HCT116 (cell line): ENCODE data around the gene CFAP54. TPM values are rescaled to one million over a fixed set of nuclear protein-coding genes. Genes with fewer than 3 reads are reported as not detected.

Experiments
- ATAC-seq: fragments of 200-7000 bp; cut with Tn5 transposase; 2 replicates; pipeline ENCODE4 v1.9.1; 2020; ENCODE audit warnings: mild to moderate bottlenecking, moderate library complexity
- BruUV-seq: library from RNA; stranded (reverse); fragments of 400-500 nt; replicated peaks from 2 replicates; lab custom pipeline; 2021; lab: Mats Ljungman, UMichigan
- CTCF ChIA-PET: fragments of 300-600 bp; sonication (Branson Sonifier 250); formaldehyde crosslinking; loops from one replicate; lab custom pipeline; 2021; ENCODE audit warnings: antibody characterized with exemption; lab: Charles Lee
- POLR2A ChIA-PET: fragments of 300-600, 350-600 bp; sonication (Branson Sonifier 250); formaldehyde crosslinking; loops from one replicate; lab custom pipeline; 2021; ENCODE audit warnings: antibody characterized with exemption; lab: Charles Lee
- RAD21 ChIA-PET, 2 experiments: fragments of 300-600 bp; sonication (Branson Sonifier 250); formaldehyde crosslinking; loops; one replicate each; lab custom pipeline; 2023; ENCODE audit warnings: low total read pairs in 2 of 2; ENCODE audit not compliant: uncharacterized antibody in 2 of 2, unreplicated experiment in 2 of 2, low non-redundant PET in 1 of 2; lab: Charles Lee
- DNase-seq: peaks from one replicate; pipeline ENCODE4 v3.0.0-alpha.2; 2010; ENCODE audit warnings: low read depth, low spot score
- H2AFZ ChIP-seq: fragments of 200-600 bp; shearing (Covaris generic), sonication (generic); 2 replicates; pipeline ENCODE4 v1.6.1; 2017; ENCODE audit warnings: low read depth, mixed run types, mixed read lengths, antibody characterized with exemption, low read length; ENCODE audit not compliant: poor library complexity, severe bottlenecking
- H3K27ac ChIP-seq: 2 replicates; pipeline ENCODE4 v1.5.1; 2012; ENCODE audit warnings: low read depth, low read length
- H3K27me3 ChIP-seq: fragments of 200-600 bp; sonication (generic); 2 replicates; pipeline ENCODE4 v1.6.1; 2016; ENCODE audit warnings: mixed run types, low read length, mixed read lengths; ENCODE audit not compliant: insufficient read depth
- H3K36me3 ChIP-seq, 2 experiments: fragments of 200-500 bp in 1 of 2; fragments of 200-600 bp in 1 of 2; sonication (Bioruptor generic) in 1 of 2; sonication (generic) in 1 of 2; 2 replicates each; pipeline versions ENCODE4 v1.5.1 to v1.6.1; 2014 to 2016; ENCODE audit warnings: low read length in 2 of 2, inconsistent platforms in 1 of 2, mixed read lengths in 1 of 2, mixed run types in 1 of 2; ENCODE audit not compliant: insufficient read depth in 2 of 2, control insufficient read depth in 1 of 2
- H3K4me1 ChIP-seq, 2 experiments: fragments of 200-600 bp in 1 of 2; sonication (generic) in 1 of 2; 2 replicates each; pipeline versions ENCODE4 v1.5.1 to v1.6.1; 2012 to 2017; ENCODE audit warnings: low read length in 2 of 2, inconsistent platforms in 1 of 2, mild to moderate bottlenecking in 1 of 2, mixed read lengths in 1 of 2, mixed run types in 1 of 2, moderate library complexity in 1 of 2; ENCODE audit not compliant: insufficient read depth in 2 of 2, control insufficient read depth in 1 of 2
- H3K4me2 ChIP-seq: fragments of 200-600 bp; sonication (generic); 2 replicates; pipeline ENCODE4 v1.6.1; 2017; ENCODE audit warnings: mixed run types, low read length, mixed read lengths
- H3K4me3 ChIP-seq, 2 experiments: fragments of 200-600 bp in 1 of 2; sonication (generic) in 1 of 2; replicated peaks in 1 of 2; 2 replicates each; pipeline ENCODE4 v1.5.1; 2011 to 2016; ENCODE audit warnings: low read length in 2 of 2, control low read depth in 1 of 2, low read depth in 1 of 2, mild to moderate bottlenecking in 1 of 2, mixed read lengths in 1 of 2, mixed run types in 1 of 2
- H3K79me2 ChIP-seq: fragments of 200-600 bp; sonication (generic); 2 replicates; pipeline ENCODE4 v1.6.1; 2017; ENCODE audit warnings: mild to moderate bottlenecking, mixed run types, low read length, moderate library complexity, mixed read lengths; ENCODE audit not compliant: insufficient read depth
- H3K9ac ChIP-seq: fragments of 200-600 bp; sonication (generic); 2 replicates; pipeline ENCODE4 v1.6.1; 2016; ENCODE audit warnings: low read length, mixed read lengths
- H3K9me2 ChIP-seq: fragments of 200-600 bp; sonication (generic), shearing (Covaris generic); 2 replicates; pipeline ENCODE4 v1.6.1; 2017; ENCODE audit warnings: mixed run types, mild to moderate bottlenecking, moderate library complexity; ENCODE audit not compliant: insufficient read depth
- H3K9me3 ChIP-seq, 2 experiments: fragments of 200-500 bp in 1 of 2; fragments of 200-600 bp in 1 of 2; sonication (Bioruptor generic) in 1 of 2; sonication (generic) in 1 of 2; 2 replicates each; pipeline ENCODE4 v1.6.1; 2014 to 2017; ENCODE audit warnings: low read length in 2 of 2, mixed read lengths in 2 of 2, inconsistent platforms in 1 of 2, low read depth in 1 of 2, mild to moderate bottlenecking in 1 of 2, mixed run types in 1 of 2, moderate library complexity in 1 of 2; ENCODE audit not compliant: control insufficient read depth in 1 of 2, insufficient read depth in 1 of 2
- H4K20me1 ChIP-seq: fragments of 200-600 bp; sonication (generic), shearing (Covaris generic); 2 replicates; pipeline ENCODE4 v1.6.1; 2017; ENCODE audit warnings: mixed run types, mild to moderate bottlenecking, moderate library complexity; ENCODE audit not compliant: insufficient read depth
- CBX3 ChIP-seq: IDR thresholded peaks from 2 replicates; pipeline ENCODE4 v1.6.1; 2012; ENCODE audit warnings: low read depth
- CEBPB ChIP-seq: IDR thresholded peaks from 2 replicates; pipeline ENCODE4 v1.6.1; 2012; ENCODE audit warnings: low read depth
- ELF1 ChIP-seq: IDR thresholded peaks from 2 replicates; pipeline ENCODE4 v1.6.1; 2012; ENCODE audit warnings: low read depth, borderline replicate concordance
- EZH2 ChIP-seq: fragments of 200-600 bp; sonication (generic); IDR thresholded peaks from 2 replicates; pipeline ENCODE4 v1.6.1; 2017; ENCODE audit warnings: antibody characterized with exemption, mixed run types
- EZH2phosphoT487 ChIP-seq: fragments of 200-600 bp; IDR thresholded peaks from 2 replicates; pipeline ENCODE4 v1.6.1; 2018; ENCODE audit warnings: antibody characterized with exemption, borderline replicate concordance
- JUND ChIP-seq: IDR thresholded peaks from 2 replicates; pipeline ENCODE4 v1.6.1; 2012
- MAX ChIP-seq: IDR thresholded peaks from 2 replicates; pipeline ENCODE4 v1.6.1; 2012
- POLR2A ChIP-seq: IDR thresholded peaks from 2 replicates; pipeline ENCODE4 v1.7.0; 2011; ENCODE audit warnings: borderline replicate concordance; ENCODE audit not compliant: insufficient read depth, insufficient read length; ENCODE audit errors: extremely low read depth
- POLR2AphosphoS5 ChIP-seq: IDR thresholded peaks from 2 replicates; pipeline ENCODE4 v1.6.1; 2011; ENCODE audit warnings: mild to moderate bottlenecking, low read depth, low read length, moderate library complexity
- RAD21 ChIP-seq: IDR thresholded peaks from 2 replicates; pipeline ENCODE4 v1.6.1; 2012; ENCODE audit warnings: low read depth, mild to moderate bottlenecking
- REST ChIP-seq: IDR thresholded peaks from 2 replicates; pipeline ENCODE4 v1.6.1; 2012; ENCODE audit warnings: low read depth
- SIN3A ChIP-seq: IDR thresholded peaks from 2 replicates; pipeline ENCODE4 v1.6.1; 2012; ENCODE audit warnings: low read depth
- SP1 ChIP-seq: IDR thresholded peaks from 2 replicates; pipeline ENCODE4 v1.6.1; 2012; ENCODE audit warnings: low read depth
- SRF ChIP-seq: IDR thresholded peaks from 2 replicates; pipeline ENCODE4 v1.6.1; 2012; ENCODE audit warnings: low read depth
- TCF7L2 ChIP-seq: IDR thresholded peaks from 2 replicates; pipeline ENCODE4 v1.7.0; 2011; ENCODE audit warnings: borderline replicate concordance, inconsistent platforms; ENCODE audit not compliant: insufficient read depth, insufficient read length; ENCODE audit errors: extremely low read depth
- ZBTB33 ChIP-seq: IDR thresholded peaks from 2 replicates; pipeline ENCODE4 v1.6.1; 2011; ENCODE audit warnings: mild to moderate bottlenecking, low read length, moderate library complexity; ENCODE audit not compliant: insufficient replicate concordance; ENCODE audit errors: extremely low read depth
- ZNF274 ChIP-seq: fragments of 200-500 bp; sonication (Bioruptor generic); IDR thresholded peaks from 2 replicates; pipeline ENCODE4 v1.6.1; 2014; ENCODE audit warnings: mild to moderate bottlenecking, low read depth, low read length, inconsistent platforms
- intact Hi-C: fragments of 100-400 bp; cut with micrococcal nuclease; formaldehyde crosslinking; loops from 2 replicates; pipeline ENCODE4 v1.10.0; 2022
- total RNA-seq: library from RNA; stranded (reverse); gene quantifications from one replicate; pipeline ENCODE4 v1.2.1, GENCODE V29; 2021; ENCODE audit not compliant: unreplicated experiment

The CFAP54 gene
- total RNA-seq, 1 experiment from 2014 or later, result 0.25 TPM

GRCh38 chr12:96549341-96549740 is 60.0 kb downstream of the CFAP54 start:
- no peaks in the 10 kb centered on the region for H3K36me3 ChIP-seq
- no peaks in the 10 kb centered on the region for H3K79me2 ChIP-seq
- no peaks in the 10 kb centered on the region for H4K20me1 ChIP-seq
- ChIA-PET CTCF (no interaction called here), RAD21 (no interaction called here)
- H3K4me2 ChIP-seq, result no peak overlapping the region
- H3K27ac ChIP-seq, result no peak overlapping the region
- no peak overlapping the region for H3K4me3 ChIP-seq
- no peak overlapping the region for H2AFZ ChIP-seq
- TF ChIP-seq EZH2phosphoT487 (no peak), JUND (no peak), EZH2 (no peak), ELF1 (no peak), SP1 (no peak), REST (no peak), ZNF274 (no peak), POLR2A (no peak), ZBTB33 (no peak), CEBPB (no peak), TCF7L2 (no peak), RAD21 (no peak), CBX3 (no peak), MAX (no peak), SIN3A (no peak), POLR2AphosphoS5 (no peak), SRF (no peak)
- TF ChIP-seq, all 23 proteins: peak for 0
- ATAC-seq, result no peak
- no peaks in the 10 kb centered on the region for H3K9me2 ChIP-seq
- DNase-seq, result no peak
- no TSS peak for BruUV-seq
- no peaks in the 10 kb centered on the region; the same call in 1 of the 2 replicates for H3K27me3 ChIP-seq
- POLR2A ChIA-PET, result no interaction called here
- intact Hi-C loops, result no loop called here
- H3K9ac ChIP-seq, result no peak overlapping the region
- H3K4me1 ChIP-seq, result no peaks in the 10 kb centered on the region
- H3K9me3 ChIP-seq, result no peaks in the 10 kb centered on the region
